ENCODE results near the gene KY.

DNA sequence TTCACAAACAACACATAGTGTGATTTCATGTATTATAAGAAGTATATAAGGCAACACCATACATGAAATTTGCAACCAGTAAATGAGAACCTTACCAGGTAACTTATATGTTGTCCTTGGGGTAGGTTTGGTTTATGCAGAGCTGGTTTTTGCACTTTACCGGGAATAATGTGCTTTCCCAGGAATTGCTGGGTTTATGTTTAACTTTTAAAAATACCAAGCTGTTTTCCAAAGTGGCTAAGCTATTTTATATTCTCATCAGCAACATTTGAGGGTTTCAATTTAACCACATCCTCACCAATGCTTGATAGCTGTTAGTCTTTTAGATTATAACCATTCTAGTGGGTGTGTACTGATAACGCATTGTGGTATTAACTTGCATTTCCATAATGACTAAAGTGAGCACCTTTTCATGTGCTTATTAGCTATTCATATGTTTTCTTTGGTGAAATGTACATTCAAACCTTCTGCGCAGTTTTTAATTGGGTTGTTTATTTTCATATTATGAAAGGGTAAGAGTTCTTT, 71.6 kb downstream of the KY start:
- no peak for TF ChIP-seq POLR2A (IDR thresholded peaks at IDR 0.05)
- TF ChIP-seq, protein P1, sequence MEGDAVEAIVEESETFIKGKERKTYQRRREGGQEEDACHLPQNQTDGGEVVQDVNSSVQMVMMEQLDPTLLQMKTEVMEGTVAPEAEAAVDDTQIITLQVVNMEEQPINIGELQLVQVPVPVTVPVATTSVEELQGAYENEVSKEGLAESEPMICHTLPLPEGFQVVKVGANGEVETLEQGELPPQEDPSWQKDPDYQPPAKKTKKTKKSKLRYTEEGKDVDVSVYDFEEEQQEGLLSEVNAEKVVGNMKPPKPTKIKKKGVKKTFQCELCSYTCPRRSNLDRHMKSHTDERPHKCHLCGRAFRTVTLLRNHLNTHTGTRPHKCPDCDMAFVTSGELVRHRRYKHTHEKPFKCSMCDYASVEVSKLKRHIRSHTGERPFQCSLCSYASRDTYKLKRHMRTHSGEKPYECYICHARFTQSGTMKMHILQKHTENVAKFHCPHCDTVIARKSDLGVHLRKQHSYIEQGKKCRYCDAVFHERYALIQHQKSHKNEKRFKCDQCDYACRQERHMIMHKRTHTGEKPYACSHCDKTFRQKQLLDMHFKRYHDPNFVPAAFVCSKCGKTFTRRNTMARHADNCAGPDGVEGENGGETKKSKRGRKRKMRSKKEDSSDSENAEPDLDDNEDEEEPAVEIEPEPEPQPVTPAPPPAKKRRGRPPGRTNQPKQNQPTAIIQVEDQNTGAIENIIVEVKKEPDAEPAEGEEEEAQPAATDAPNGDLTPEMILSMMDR (IDR thresholded peaks at IDR 0.05) = no peak
